Spleen (tissue), 11 donors: Measurements from ENCODE around the gene AGPAT2. TPM values are rescaled to one million over a fixed set of nuclear protein-coding genes. Genes with fewer than 3 reads are reported as not detected.

Experiments
- DNase-seq: peaks from one replicate; pipeline ENCODE4 v3.0.0-alpha.2; 2020
- H3K27ac ChIP-seq, 8 donors: fragments of 200-600 bp; sonication (generic) in 7 of 8; 1 replicate in 4 of 8; 2 replicates in 4 of 8; pipeline versions ENCODE4 v1.5.0 to v1.8.0; 2016 to 2021; ENCODE audit warnings: inconsistent platforms in 4 of 8, mild to moderate bottlenecking in 4 of 8, moderate library complexity in 1 of 8
- H3K27me3 ChIP-seq, 7 donors: fragments of 200-600 bp; sonication (generic) in 6 of 7; replicated peaks in 1 of 7; 1 replicate in 4 of 7; 2 replicates in 3 of 7; pipeline versions ENCODE4 v1.5.0 to v1.8.0; 2016 to 2021; ENCODE audit warnings: inconsistent platforms in 3 of 7, mild to moderate bottlenecking in 1 of 7
- H3K36me3 ChIP-seq, 6 donors: fragments of 200-600 bp; sonication (generic) in 5 of 6; 1 replicate in 4 of 6; 2 replicates in 2 of 6; pipeline versions ENCODE4 v1.5.0 to v1.8.0; 2016 to 2021; ENCODE audit warnings: inconsistent platforms in 2 of 6
- H3K4me1 ChIP-seq, 6 donors: fragments of 200-600 bp; sonication (generic) in 5 of 6; 1 replicate in 3 of 6; 2 replicates in 3 of 6; pipeline versions ENCODE4 v1.5.0 to v1.8.0; 2016 to 2021; ENCODE audit warnings: inconsistent platforms in 3 of 6
- H3K4me3 ChIP-seq, 8 donors: fragments of 200-600 bp; sonication (generic) in 7 of 8; 1 replicate in 4 of 8; 2 replicates in 4 of 8; pipeline versions ENCODE4 v1.5.0 to v1.8.0; 2016 to 2021; ENCODE audit warnings: inconsistent platforms in 4 of 8, mild to moderate bottlenecking in 4 of 8, moderate library complexity in 2 of 8
- H3K9me3 ChIP-seq, 8 donors: fragments of 200-600 bp; sonication (generic) in 7 of 8; 1 replicate in 4 of 8; 2 replicates in 4 of 8; pipeline versions ENCODE4 v1.5.0 to v1.8.0; 2016 to 2021; ENCODE audit warnings: inconsistent platforms in 4 of 8
- POLR2A ChIP-seq, 3 donors: fragments of 450-650 bp; IDR thresholded peaks; one replicate each; pipeline ENCODE4 v1.5.1; 2017; ENCODE audit warnings: antibody characterized with exemption in 3 of 3, mild to moderate bottlenecking in 1 of 3
- POLR2AphosphoS5 ChIP-seq, 3 donors: sonication (generic); formaldehyde crosslinking; IDR thresholded peaks; one replicate each; pipeline ENCODE4 v1.5.1; 2017; ENCODE audit warnings: antibody characterized with exemption in 3 of 3
- WGBS, 5 donors: extraction: QIAGEN DNeasy Blood & Tissue Kit in 3 of 5; methylation state at CpG; one replicate each; pipeline versions ENCODE4 v1.1.5 to v1.1.7; 2013 to 2018; 5-methylcytosine and 5-hydroxymethylcytosine counted together
- intact Hi-C: fragments of 100-400 bp; cut with DNase I; formaldehyde crosslinking; loops from one replicate; pipeline ENCODE4 v1.15.0; 2023; ENCODE audit warnings: low total_unique reads
- polyA plus RNA-seq, 3 donors: library from polyadenylated mRNA; stranded (reverse); fragments of 200-250 nt; gene quantifications; one replicate each; pipeline ENCODE4 v1.2.1, GENCODE V29; 2013
- total RNA-seq, 7 donors: library from RNA; depleted of rRNA in 3 of 7; stranded (reverse); fragments of >200 nt in 3 of 7; fragmentation: NEBNext Ultra II Directional in 4 of 7; extraction: Animal tissue kit (Norgen Biotek cat#: 25700) in 4 of 7; gene quantifications; one replicate each; pipeline versions ENCODE4 v1.1.0 to v1.2.1, GENCODE V29; 2016 to 2021
- TF ChIP-seq, protein P1 (sequence below), 11 experiments: fragments of 200-600 bp in 7 of 11; fragments of 450-650 bp in 4 of 11; sonication (generic) in 4 of 11; IDR thresholded peaks in 8 of 11; conservative IDR thresholded peaks in 3 of 11; 1 replicate in 7 of 11; 2 replicates in 4 of 11; pipeline versions ENCODE4 v1.4.0 to v1.8.0; 2016 to 2021; ENCODE audit warnings: antibody characterized with exemption in 11 of 11, inconsistent platforms in 4 of 11, mild to moderate bottlenecking in 1 of 11
- donor health status: healthy with polysubstance abuse.
- donor health status: DM: no; HTN: no; CAD: no; lungs with moderate emphysema.
- donor health status: DM: no; HTN: no; CAD: no.
- donor health status: Bipolar disorder and iron deficiency.
- donor health status: healthy.
- donor health status: DM: no; HTN: no; CAD: no.
- donor health status: DM: yes; HTN: yes; CAD: no.

AGPAT2 gene
- total and polyA plus RNA-seq, 10 donors, result 26.9 to 47.7 (median 38.3) TPM

DNA sequence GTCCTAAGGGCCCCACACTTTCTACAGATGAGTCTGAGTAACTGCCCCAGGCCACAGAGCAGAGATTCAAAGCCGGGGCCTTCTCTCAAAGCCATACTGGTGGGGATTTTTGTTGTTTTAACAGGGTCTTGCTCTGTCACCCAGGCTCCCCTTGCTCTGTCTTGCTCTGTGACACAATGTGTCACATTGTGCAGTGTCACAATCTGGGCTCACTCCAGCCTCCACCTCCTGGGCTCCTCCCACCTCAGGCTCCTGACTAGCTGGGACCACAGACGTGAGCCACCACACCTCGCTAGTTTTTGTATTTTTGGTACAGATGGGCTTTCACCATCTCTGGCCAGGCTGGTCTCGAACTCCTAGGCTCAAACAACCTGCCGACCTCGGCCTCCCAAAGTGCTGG, 8.6 kb downstream of the AGPAT2 start:
- H3K9me3 ChIP-seq, result no peaks in the 10 kb centered on the region
- no peak overlapping the region for H3K4me3 ChIP-seq
- H3K27me3 ChIP-seq, result no peaks in the 10 kb centered on the region
- intact Hi-C loops, result no loop called here
- 59 to 72% (median 70%) methylated on average over 6 of the region's 6 CpGs for WGBS, 5 donors
- peak overlapping the region in 3 of 8 donors; percentile 59 to 71 (median 67) for H3K27ac ChIP-seq
- H3K4me1 ChIP-seq, result peaks cover 0 to 86% (median 47%) of the 10 kb centered on the region in 6 donors
- H3K36me3 ChIP-seq, result peaks cover 0 to 61% (median 24%) of the 10 kb centered on the region in 6 donors
- DNase-seq, result no peak
- TF ChIP-seq POLR2AphosphoS5 (IDR thresholded peaks at IDR 0.05) (no peak), POLR2A (IDR thresholded peaks at IDR 0.05) (no peak)
- TF ChIP-seq, protein P1, sequence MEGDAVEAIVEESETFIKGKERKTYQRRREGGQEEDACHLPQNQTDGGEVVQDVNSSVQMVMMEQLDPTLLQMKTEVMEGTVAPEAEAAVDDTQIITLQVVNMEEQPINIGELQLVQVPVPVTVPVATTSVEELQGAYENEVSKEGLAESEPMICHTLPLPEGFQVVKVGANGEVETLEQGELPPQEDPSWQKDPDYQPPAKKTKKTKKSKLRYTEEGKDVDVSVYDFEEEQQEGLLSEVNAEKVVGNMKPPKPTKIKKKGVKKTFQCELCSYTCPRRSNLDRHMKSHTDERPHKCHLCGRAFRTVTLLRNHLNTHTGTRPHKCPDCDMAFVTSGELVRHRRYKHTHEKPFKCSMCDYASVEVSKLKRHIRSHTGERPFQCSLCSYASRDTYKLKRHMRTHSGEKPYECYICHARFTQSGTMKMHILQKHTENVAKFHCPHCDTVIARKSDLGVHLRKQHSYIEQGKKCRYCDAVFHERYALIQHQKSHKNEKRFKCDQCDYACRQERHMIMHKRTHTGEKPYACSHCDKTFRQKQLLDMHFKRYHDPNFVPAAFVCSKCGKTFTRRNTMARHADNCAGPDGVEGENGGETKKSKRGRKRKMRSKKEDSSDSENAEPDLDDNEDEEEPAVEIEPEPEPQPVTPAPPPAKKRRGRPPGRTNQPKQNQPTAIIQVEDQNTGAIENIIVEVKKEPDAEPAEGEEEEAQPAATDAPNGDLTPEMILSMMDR (IDR thresholded peaks at IDR 0.05 in 8 of 11, conservative IDR thresholded peaks at IDR 0.05 in 3 of 11), result no peak

DNA sequence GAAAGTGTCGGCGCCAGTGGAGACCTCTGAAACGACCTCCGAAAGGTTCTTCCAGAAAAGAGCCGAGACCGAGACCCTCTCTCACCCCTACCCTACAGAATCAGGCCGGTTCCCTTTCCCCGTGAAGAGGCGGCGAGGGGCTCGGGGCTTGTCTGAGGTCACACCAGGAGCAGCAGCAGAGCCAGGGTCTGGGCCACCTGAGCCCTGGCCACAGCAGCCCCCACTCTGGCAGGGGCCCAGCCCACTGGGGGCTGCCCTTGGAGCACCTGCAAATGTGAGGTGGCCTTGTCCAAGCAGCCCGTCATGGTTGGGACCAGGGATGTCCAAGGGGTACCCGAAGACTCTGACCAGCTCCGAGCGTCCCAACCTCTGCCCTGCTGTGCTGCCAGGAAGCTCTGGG, 9.2 kb downstream of the AGPAT2 start:
- intact Hi-C loops, result no loop called here
- WGBS, 5 donors, result 76 to 94% (median 84%) methylated on average over 5 to 15 of the region's 15 CpGs
- Histone ChIP-seq H3K27me3 (no peaks in the 10 kb centered on the region), H3K27ac (peak overlapping the region in 2 of 8 donors; percentile 59 to 71), H3K4me3 (no peak overlapping the region), H3K4me1 (peaks cover 0 to 81% (median 41%) of the 10 kb centered on the region in 6 donors), H3K36me3 (peaks cover 0 to 61% (median 30%) of the 10 kb centered on the region in 6 donors), H3K9me3 (no peaks in the 10 kb centered on the region)
- TF ChIP-seq POLR2AphosphoS5 (IDR thresholded peaks at IDR 0.05), result peak in 1 of 3 donors; percentile 57
- TF ChIP-seq, protein P1 (IDR thresholded peaks at IDR 0.05 in 8 of 11, conservative IDR thresholded peaks at IDR 0.05 in 3 of 11), result no peak
- DNase-seq, result no peak

DNA sequence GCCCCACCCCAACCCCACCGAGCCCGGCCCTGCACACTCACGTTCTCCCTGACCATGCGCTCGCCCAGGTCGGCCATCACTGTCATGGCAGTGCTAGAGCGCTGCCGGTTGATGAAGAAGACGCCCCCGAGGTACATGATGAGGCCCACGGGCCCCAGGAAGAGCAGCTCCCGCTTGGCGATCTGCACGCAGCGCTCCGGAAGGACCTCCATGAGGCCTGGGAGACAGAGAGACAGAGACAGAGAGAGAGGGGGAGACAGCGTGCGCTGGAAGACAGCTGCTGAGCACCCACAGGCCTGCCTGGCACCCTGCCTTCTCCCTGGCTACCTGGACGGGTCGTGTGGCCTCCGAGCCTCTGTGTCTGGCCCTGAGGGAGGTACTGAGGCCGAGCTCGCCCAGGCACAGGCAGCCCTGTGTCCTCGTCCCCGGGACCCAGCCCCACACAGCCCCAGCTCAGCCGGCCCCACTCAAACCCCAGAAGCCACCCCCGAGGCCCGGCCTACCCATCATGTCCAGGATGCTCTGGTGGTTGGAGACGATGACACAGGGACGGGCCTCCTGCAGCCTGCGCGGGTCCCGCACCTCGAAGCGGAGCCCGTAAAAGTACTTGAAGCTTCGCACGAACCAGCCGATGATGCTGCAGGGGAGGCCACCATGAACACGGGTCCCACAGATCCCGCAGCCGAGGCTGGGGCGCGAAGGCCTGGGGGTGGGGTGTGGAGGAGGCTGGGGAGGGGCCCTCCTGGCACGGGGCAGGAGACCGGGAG, 10.2 kb downstream of the AGPAT2 start:
- Histone ChIP-seq H3K9me3 (no peaks in the 10 kb centered on the region), H3K4me3 (no peak overlapping the region), H3K27me3 (no peaks in the 10 kb centered on the region), H3K27ac (no peak overlapping the region), H3K36me3 (peaks cover 0 to 71% (median 35%) of the 10 kb centered on the region in 6 donors), H3K4me1 (peaks cover 0 to 74% (median 36%) of the 10 kb centered on the region in 6 donors)
- 84 to 92% (median 89%) methylated on average over 23 to 46 of the region's 46 CpGs for WGBS, 5 donors
- TF ChIP-seq POLR2A (IDR thresholded peaks at IDR 0.05) (no peak), POLR2AphosphoS5 (IDR thresholded peaks at IDR 0.05) (peak in 2 of 3 donors; percentile 7 to 80)
- intact Hi-C loops, result no loop called here
- no peak for DNase-seq

- Histone ChIP-seq H3K9me3 (no peaks in the 10 kb centered on the region), H3K4me3 (no peak overlapping the region), H3K36me3 (peaks cover 0 to 72% (median 35%) of the 10 kb centered on the region in 6 donors), H3K27ac (peak overlapping the region in 1 of 8 donors; percentile 45), H3K4me1 (peaks cover 0 to 74% (median 38%) of the 10 kb centered on the region in 6 donors), H3K27me3 (no peaks in the 10 kb centered on the region)
- TF ChIP-seq POLR2AphosphoS5 (IDR thresholded peaks at IDR 0.05) (peak; percentile 4 to 81 (median 47)), POLR2A (IDR thresholded peaks at IDR 0.05) (no peak)
- TF ChIP-seq, protein P1 (IDR thresholded peaks at IDR 0.05 in 8 of 11, conservative IDR thresholded peaks at IDR 0.05 in 3 of 11), result no peak
- no peak for DNase-seq
- intact Hi-C loops, result no loop called here
- 83 to 95% (median 93%) methylated on average over 3 to 13 of the region's 13 CpGs for WGBS, 5 donors
Measured at GRCh38 chr9:136676297-136676794, 10.9 kb downstream of the AGPAT2 start.
